Activated T-helper 9 cell treated with anti-CD3 and anti-CD28 coated beads, Interleukin-2, amount 50 U/mL, for 16 hours (primary cell): ENCODE data around the gene LAD1.

Source experiments
- DNase-seq: peaks from one replicate; pipeline ENCODE4 v3.0.0-alpha.2; 2020; ENCODE audit warnings: low read depth

Gene LAD1

GRCh38 chr1:201347498-201348210, 51.5 kb downstream of the LAD1 start:
- no peak for DNase-seq

- no peak for DNase-seq
Observed at GRCh38 chr1:201346987-201347386, 52.1 kb downstream of the LAD1 start.

- DNase-seq, result no peak
Observed at GRCh38 chr1:201346337-201346939, 52.7 kb downstream of the LAD1 start.

- no peak for DNase-seq
Observed at GRCh38 chr1:201345081-201345355, 54.1 kb downstream of the LAD1 start.

GRCh38 chr1:201344206-201345080, 54.7 kb downstream of the LAD1 start:
- no peak for DNase-seq

GRCh38 chr1:201341377-201341776, 57.7 kb downstream of the LAD1 start:
- DNase-seq, result no peak

GRCh38 chr1:201336711-201337450, 62.2 kb downstream of the LAD1 start:
- DNase-seq, result no peak

GRCh38 chr1:201335901-201336300, 63.2 kb downstream of the LAD1 start:
- no peak for DNase-seq

GRCh38 chr1:201335174-201335870, 63.8 kb downstream of the LAD1 start:
- no peak for DNase-seq

- no peak for DNase-seq
Observed at GRCh38 chr1:201334325-201335173, 64.6 kb downstream of the LAD1 start.

GRCh38 chr1:201332616-201333335, 66.3 kb downstream of the LAD1 start:
- DNase-seq, result no peak

- no peak for DNase-seq
Observed at GRCh38 chr1:201332021-201332420, 67.1 kb downstream of the LAD1 start.

- no peak for DNase-seq
Observed at GRCh38 chr1:201331166-201331565, 68.0 kb downstream of the LAD1 start.
